ENCODE data around the gene IFT27.

Gene IFT27

GRCh38 chr22:36725366-36726006, 50.4 kb downstream of the IFT27 start:
- DNase-seq (ENCODE audit: low read depth), result no peak

GRCh38 chr22:36724836-36725235, 51.1 kb downstream of the IFT27 start:
- DNase-seq (ENCODE audit: low read depth), result no peak

GRCh38 chr22:36722055-36722454, 53.9 kb downstream of the IFT27 start:
- DNase-seq (ENCODE audit: low read depth), result no peak

- DNase-seq (ENCODE audit: low read depth), result no peak
Measured at GRCh38 chr22:36715647-36716046, 60.3 kb downstream of the IFT27 start.

- DNase-seq (ENCODE audit: low read depth), result no peak
Measured at GRCh38 chr22:36714110-36714509, 61.8 kb downstream of the IFT27 start.

- no peak for DNase-seq (ENCODE audit: low read depth)
Measured at GRCh38 chr22:36713436-36713835, 62.5 kb downstream of the IFT27 start.

All from T follicular helper cell (primary cell).